Muscle layer of colon (tissue), 2 donors: ENCODE measurements around the gene MINK1.
A peak's percentile ranks its signal among the peaks of the same experiment; 100 is the strongest.

Experiments
- H3K27ac ChIP-seq: one replicate; pipeline ENCODE4 v1.7.0; 2013; ENCODE audit warnings: low read depth, mild to moderate bottlenecking, low read length, moderate library complexity
- H3K27me3 ChIP-seq, 2 donors: one replicate each; pipeline ENCODE4 v1.7.0; 2013; ENCODE audit warnings: low read length in 2 of 2, mild to moderate bottlenecking in 2 of 2; ENCODE audit not compliant: insufficient read depth in 2 of 2, control insufficient read depth in 1 of 2
- H3K36me3 ChIP-seq: one replicate; pipeline ENCODE4 v1.7.0; 2013; ENCODE audit warnings: mild to moderate bottlenecking, low read length; ENCODE audit not compliant: insufficient read depth
- H3K4me1 ChIP-seq: one replicate; pipeline ENCODE4 v1.7.0; 2013; ENCODE audit warnings: mild to moderate bottlenecking, low read length; ENCODE audit not compliant: insufficient read depth
- H3K4me3 ChIP-seq, 2 donors: one replicate each; pipeline ENCODE4 v1.7.0; 2013; ENCODE audit warnings: low read length in 2 of 2, low read depth in 1 of 2, mild to moderate bottlenecking in 1 of 2, moderate library complexity in 1 of 2
- H3K9ac ChIP-seq: one replicate; pipeline ENCODE4 v1.7.0; 2013; ENCODE audit warnings: low read length
- H3K9me3 ChIP-seq: one replicate; pipeline ENCODE4 v1.7.0; 2013; ENCODE audit warnings: mild to moderate bottlenecking, low read length
- donor health status: abdominal sarcoma.
- donor health status: Adenocarcinoma of cecum.

The MINK1 gene

GRCh38 chr17:4833178-4833940 is at the start of gene MINK1:
MINK1 (plus strand) TSS chr17:4833340; CDS start chr17:4833584, 244 bp downstream.
- no peaks in the 10 kb centered on the region for H3K27me3 ChIP-seq
- H3K4me1 ChIP-seq, result peaks cover 27% of the 10 kb centered on the region
- H3K27ac ChIP-seq, result peak within 1 kb of the TSS; percentile 85
- H3K36me3 ChIP-seq, result no peaks in the 10 kb centered on the region
- peak within 1 kb of the TSS; percentile 71 for H3K9ac ChIP-seq
- H3K9me3 ChIP-seq, result no peaks in the 10 kb centered on the region
- H3K4me3 ChIP-seq, result peak within 1 kb of the TSS; percentile 75 to 88

GRCh38 chr17:4785311-4786105 is 47.6 kb upstream of the MINK1 start:
- peak overlapping the region; percentile 7 to 61 for H3K4me3 ChIP-seq
- H3K9ac ChIP-seq, result no peak overlapping the region
- H3K9me3 ChIP-seq, result no peaks in the 10 kb centered on the region
- H3K4me1 ChIP-seq, result peaks cover 28% of the 10 kb centered on the region
- peaks cover 17 to 23% of the 10 kb centered on the region in 2 donors for H3K27me3 ChIP-seq
- no peaks in the 10 kb centered on the region for H3K36me3 ChIP-seq
- peak overlapping the region; percentile 54 for H3K27ac ChIP-seq

GRCh38 chr17:4786106-4786511 is 47.0 kb upstream of the MINK1 start, which contains the start of gene VMO1:
VMO1 (minus strand) TSS chr17:4786364; CDS start chr17:4786352, 12 bp downstream.
- Histone ChIP-seq H3K4me3 (peak within 1 kb of the TSS; percentile 7 to 61), H3K9ac (no peak within 1 kb of the TSS), H3K4me1 (peaks cover 32% of the 10 kb centered on the region), H3K27ac (peak within 1 kb of the TSS; percentile 54), H3K27me3 (peaks cover 12 to 23% of the 10 kb centered on the region in 2 donors), H3K36me3 (no peaks in the 10 kb centered on the region), H3K9me3 (no peaks in the 10 kb centered on the region)

GRCh38 chr17:4786516-4786915 is 46.6 kb upstream of the MINK1 start:
- no peak overlapping the region for H3K9ac ChIP-seq
- H3K27ac ChIP-seq, result peak overlapping the region; percentile 54

GRCh38 chr17:4788159-4788806 is 44.9 kb upstream of the MINK1 start:
- Histone ChIP-seq H3K4me1 (peaks cover 32% of the 10 kb centered on the region), H3K9me3 (no peaks in the 10 kb centered on the region), H3K9ac (no peak overlapping the region), H3K27ac (no peak overlapping the region), H3K4me3 (no peak overlapping the region), H3K36me3 (no peaks in the 10 kb centered on the region), H3K27me3 (peaks cover 7 to 10% of the 10 kb centered on the region in 2 donors)

More at GRCh38 chr17:4786516-4786915, 46.6 kb upstream of the MINK1 start:
- Histone ChIP-seq H3K4me1 (peaks cover 32% of the 10 kb centered on the region), H3K36me3 (no peaks in the 10 kb centered on the region), H3K4me3 (peak overlapping the region; percentile 7 to 61), H3K27me3 (peaks cover 12 to 23% of the 10 kb centered on the region in 2 donors), H3K9me3 (no peaks in the 10 kb centered on the region)

- Histone ChIP-seq H3K27ac (peak within 1 kb of the TSS; percentile 73), H3K9me3 (no peaks in the 10 kb centered on the region), H3K36me3 (no peaks in the 10 kb centered on the region), H3K27me3 (peaks cover 0 to 8% of the 10 kb centered on the region in 2 donors), H3K4me3 (peak within 1 kb of the TSS; percentile 61 to 68), H3K9ac (peak within 1 kb of the TSS; percentile 57), H3K4me1 (peaks cover 32% of the 10 kb centered on the region)
Observed at GRCh38 chr17:4788807-4789700, 44.1 kb upstream of the MINK1 start, which contains the start of gene GLTPD2. GLTPD2 (plus strand) TSS chr17:4788964; CDS start chr17:4789012, 48 bp downstream.

- H3K27ac ChIP-seq, result peak overlapping the region; percentile 73
- no peaks in the 10 kb centered on the region for H3K9me3 ChIP-seq
- H3K4me3 ChIP-seq, result peak overlapping the region; percentile 61 to 68
- peaks cover 32% of the 10 kb centered on the region for H3K4me1 ChIP-seq
- no peaks in the 10 kb centered on the region for H3K36me3 ChIP-seq
- H3K27me3 ChIP-seq, result peaks cover 0 to 3% of the 10 kb centered on the region in 2 donors
- peak overlapping the region; percentile 57 for H3K9ac ChIP-seq
Observed at GRCh38 chr17:4789701-4789950, 43.5 kb upstream of the MINK1 start.

GRCh38 chr17:4789951-4790704 is 43.0 kb upstream of the MINK1 start:
- Histone ChIP-seq H3K27me3 (no peaks in the 10 kb centered on the region), H3K9me3 (no peaks in the 10 kb centered on the region), H3K27ac (peak overlapping the region; percentile 73), H3K36me3 (no peaks in the 10 kb centered on the region), H3K4me1 (peaks cover 32% of the 10 kb centered on the region), H3K9ac (peak overlapping the region; percentile 57), H3K4me3 (peak overlapping the region; percentile 61 to 68)

- Histone ChIP-seq H3K4me3 (peak overlapping the region; percentile 61), H3K4me1 (peaks cover 26% of the 10 kb centered on the region), H3K9ac (peak overlapping the region; percentile 15), H3K27ac (peak overlapping the region; percentile 73), H3K36me3 (no peaks in the 10 kb centered on the region), H3K27me3 (no peaks in the 10 kb centered on the region), H3K9me3 (no peaks in the 10 kb centered on the region)
Observed at GRCh38 chr17:4790705-4791088, 42.4 kb upstream of the MINK1 start.

- Histone ChIP-seq H3K9ac (no peak overlapping the region), H3K27me3 (no peaks in the 10 kb centered on the region), H3K4me1 (peaks cover 14% of the 10 kb centered on the region), H3K27ac (no peak overlapping the region), H3K9me3 (no peaks in the 10 kb centered on the region), H3K4me3 (peak overlapping the region in 1 of 2 donors; percentile 100), H3K36me3 (peaks cover 15% of the 10 kb centered on the region)
Observed at GRCh38 chr17:4795168-4795567, 38.0 kb upstream of the MINK1 start.
